HG03378 (cell line): Measurements from ENCODE around the gene METTL1.
A peak's percentile ranks its signal among the peaks of the same experiment; 100 is the strongest.
"Not testable (repeated sequence)": the region's sequence is repeated elsewhere in the genome, so short reads cannot be mapped to it uniquely, and the experiment has no call there.

ENCODE experiments used
- ATAC-seq: cut with Tn5 transposase; IDR thresholded peaks from one replicate; pipeline ENCODE4 v1.9.1; 2021; ENCODE audit warnings: mild to moderate bottlenecking, moderate library complexity; ENCODE audit not compliant: unreplicated experiment

The METTL1 gene

DNA sequence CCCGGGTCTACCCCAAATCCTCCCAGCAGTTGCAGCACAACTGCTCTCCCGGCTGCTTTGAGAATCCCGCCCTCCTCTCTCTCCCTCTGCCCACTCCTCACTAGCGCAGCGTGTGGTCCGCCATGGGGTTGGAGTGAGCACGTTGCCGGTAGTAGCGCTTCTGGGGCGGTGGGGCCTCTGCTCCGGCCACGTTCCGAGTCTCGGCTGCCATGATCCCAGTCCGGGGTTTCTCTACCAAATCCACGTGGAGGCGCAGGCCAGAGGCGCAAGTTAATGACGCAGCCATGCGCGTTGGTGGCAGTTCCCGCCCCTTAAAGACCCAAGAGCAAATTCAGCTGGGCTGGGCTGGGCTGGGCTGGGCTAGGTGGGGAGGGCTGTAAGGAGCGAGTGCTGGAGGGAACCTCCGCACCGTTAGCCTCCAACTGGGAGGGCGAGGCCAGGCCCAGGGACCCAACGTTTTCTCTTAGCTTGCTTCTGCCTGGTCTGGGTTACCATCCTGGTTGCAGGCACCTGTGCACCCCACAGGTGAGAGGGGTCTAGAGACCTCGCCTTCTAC lies at the start of gene METTL1:
TSS of gene METTL1 (minus strand) at position 233 of the 556 bp plus-strand sequence. CDS start at position 211, 22 bp downstream.
- peak; percentile 75 for ATAC-seq

DNA sequence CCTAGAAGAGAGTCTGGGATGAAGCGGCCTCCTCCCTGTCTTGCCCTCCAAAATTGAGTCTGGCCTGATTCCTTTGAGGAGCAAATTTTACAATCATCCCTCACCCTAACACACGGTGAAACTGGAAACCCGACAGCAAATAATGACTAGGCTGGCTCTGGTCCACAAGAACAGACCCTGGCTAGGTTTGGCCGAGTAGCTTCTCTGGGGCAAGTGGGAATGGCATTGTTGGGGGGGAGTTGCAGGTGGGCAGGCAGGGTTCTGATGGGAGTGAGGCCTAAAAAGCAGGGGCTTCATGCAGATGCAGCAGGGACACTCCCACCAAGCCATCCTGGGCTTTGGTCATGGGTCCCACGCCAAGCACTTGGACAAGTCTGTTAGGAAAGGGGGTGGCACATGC lies 49.1 kb upstream of the METTL1 start:
- not testable (repeated sequence) for ATAC-seq

DNA sequence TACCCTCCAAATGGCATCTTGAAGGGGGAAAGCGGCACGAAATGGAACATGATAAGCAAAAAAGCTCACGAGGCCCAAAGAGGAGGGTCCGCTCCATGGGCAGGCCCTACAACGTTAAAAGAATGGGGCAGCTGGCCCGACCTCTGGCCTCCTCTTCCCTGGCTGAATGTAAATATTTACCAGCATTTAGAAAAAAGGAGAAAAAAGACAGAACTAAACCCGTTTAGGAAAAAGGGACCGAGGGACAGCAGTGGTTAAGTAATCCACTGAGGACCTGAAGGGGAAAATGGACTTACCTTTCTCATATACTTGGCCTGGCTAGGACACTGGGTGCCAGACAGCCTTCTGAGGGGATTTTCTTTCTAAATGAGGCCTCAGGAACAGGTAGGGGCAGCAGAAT lies 48.2 kb upstream of the METTL1 start:
- not testable (repeated sequence) for ATAC-seq

DNA sequence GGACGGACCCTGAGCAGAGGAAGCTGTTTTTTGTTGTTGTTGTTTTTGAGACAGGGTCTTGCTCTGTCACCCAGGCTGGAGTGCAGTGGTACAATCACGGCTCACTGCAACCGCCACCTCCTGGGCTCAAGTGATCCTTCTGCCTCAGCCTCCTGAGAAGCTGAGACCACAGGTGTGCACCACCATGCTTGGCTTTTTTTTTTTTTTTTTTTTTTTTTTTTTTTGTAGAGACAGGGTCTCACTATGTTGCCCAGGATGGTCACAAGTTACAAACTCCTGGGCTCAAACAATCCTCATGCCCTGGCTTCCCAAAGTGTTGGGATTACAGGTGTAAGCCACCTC lies 46.1 kb upstream of the METTL1 start:
- ATAC-seq: not testable (repeated sequence)

DNA sequence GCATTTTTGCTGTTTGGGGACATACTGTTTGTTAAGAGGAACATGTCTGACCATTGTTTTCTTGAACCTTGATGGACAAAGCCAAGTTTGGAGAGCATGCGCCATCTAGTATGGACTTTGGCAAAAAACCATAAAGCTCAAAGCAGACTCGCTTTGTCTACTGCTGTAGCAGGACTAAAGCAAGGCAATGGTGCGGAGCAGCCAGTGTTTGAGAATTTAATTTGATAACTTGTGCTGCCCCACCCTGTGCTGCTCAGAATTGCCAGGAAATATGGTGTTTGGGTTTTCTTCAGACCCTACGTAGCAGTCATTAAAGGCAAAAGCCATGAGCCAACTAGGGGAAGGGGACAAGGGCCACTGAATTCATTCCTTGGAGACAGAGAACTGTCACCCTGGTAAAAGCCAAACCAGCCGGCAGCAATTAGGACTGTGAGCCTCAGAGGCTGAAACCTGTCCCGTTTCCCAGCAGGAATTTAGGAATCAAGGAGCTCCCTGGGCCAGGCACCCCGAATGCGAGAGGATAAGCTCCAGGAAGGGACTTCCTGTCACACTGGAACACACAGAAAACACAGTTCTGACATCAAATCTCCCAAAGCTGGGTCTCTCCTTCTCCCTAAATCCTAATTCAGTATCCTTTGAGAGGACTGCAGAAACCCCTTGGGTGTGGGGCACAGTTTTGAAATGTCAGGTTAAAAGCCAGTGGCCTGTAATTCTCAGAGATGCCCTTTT lies 45.5 kb upstream of the METTL1 start:
- ATAC-seq: no peak

DNA sequence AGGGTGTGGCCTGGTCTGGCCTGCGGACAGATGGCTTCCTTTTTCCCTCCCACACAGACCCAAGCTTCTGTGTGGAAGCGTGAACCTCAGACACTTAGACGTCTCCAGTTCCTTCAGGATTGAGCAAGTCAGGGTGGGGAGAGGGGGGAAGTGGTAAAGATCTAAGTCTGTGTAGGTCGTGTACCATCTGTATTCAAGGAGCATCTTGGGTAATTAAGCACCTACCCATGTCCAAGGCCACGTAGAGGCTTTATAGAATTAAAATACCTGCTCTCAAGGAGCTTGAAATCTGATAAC lies 44.9 kb upstream of the METTL1 start:
- ATAC-seq: no peak

DNA sequence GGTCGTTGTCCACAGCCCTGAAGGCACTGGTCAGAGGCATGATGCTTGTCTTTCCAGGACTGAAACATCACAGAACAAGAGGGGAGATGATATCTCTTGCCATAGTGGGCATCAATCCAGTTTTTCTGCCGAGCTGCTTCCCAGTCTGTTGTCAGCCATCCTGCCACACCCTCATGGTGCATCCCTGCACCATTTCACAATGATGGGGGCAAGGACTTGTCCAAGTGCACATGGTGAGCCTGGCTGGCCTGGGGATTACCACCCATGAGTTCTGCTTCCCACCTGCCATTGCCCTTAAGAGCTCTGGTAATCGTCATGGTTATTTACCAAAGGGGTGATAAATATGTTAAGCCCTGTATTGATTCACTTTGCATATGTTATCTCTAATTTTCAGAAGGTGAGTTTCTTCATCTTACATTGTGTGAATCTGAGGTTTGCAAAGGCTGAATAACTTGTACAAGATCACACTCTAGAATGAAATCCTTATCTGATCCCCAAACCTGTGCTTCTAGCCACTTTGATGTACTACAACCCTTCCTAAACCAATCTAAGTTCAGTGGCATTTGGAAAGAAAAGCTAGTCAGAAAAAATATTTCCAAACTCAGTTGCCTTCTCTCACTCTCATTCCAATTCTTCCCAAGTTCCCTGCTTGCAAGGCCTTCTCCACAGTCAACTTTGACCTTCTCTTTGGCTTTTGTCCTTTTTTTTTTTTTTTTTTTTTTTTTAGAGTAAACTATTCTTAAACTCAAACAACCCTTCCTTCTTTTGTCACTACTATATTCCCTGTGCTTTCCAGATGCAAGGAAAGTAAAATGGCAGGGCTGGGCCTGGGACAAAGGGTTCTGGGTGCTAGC lies 44.3 kb upstream of the METTL1 start:
- no peak for ATAC-seq

DNA sequence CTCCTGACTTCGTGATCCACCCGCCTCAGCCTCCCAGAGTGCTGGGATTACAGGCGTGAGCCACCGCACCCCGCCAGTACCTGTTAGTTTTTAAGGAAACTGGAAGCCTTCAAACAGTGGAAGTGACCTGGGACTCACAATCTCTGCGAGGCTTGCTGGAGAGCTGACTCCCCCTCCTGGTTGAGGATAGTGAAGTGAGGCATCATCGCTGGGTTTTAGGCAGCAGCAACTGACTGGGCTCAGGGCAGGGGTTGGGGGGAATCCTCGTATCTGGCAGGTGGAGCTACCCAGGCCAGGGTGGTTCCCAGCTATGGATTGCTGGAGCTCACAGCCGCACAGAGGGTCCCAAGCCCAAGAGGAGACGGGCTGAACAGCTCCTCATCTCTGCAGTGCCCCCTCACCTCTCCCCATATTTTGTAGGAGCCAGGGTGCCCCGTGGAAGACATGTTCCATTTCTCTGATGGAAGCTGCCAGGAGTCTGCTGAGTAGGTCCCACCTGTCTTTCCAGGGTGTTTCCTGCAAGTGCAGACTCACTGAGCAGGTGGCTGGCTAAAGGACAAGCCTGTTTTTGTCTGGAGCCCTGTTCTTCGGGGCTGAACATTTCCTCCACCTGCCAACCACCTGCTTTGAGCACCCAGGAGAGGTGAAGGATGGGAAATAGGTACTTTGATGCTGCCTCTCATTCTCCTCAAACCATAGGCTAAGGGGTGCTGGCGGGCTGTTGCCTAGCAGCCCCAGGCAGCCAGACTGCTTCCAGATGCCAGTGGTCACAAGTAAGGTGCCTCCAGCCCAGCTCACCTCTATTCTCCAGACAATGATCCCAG lies 43.5 kb upstream of the METTL1 start:
- no peak for ATAC-seq

DNA sequence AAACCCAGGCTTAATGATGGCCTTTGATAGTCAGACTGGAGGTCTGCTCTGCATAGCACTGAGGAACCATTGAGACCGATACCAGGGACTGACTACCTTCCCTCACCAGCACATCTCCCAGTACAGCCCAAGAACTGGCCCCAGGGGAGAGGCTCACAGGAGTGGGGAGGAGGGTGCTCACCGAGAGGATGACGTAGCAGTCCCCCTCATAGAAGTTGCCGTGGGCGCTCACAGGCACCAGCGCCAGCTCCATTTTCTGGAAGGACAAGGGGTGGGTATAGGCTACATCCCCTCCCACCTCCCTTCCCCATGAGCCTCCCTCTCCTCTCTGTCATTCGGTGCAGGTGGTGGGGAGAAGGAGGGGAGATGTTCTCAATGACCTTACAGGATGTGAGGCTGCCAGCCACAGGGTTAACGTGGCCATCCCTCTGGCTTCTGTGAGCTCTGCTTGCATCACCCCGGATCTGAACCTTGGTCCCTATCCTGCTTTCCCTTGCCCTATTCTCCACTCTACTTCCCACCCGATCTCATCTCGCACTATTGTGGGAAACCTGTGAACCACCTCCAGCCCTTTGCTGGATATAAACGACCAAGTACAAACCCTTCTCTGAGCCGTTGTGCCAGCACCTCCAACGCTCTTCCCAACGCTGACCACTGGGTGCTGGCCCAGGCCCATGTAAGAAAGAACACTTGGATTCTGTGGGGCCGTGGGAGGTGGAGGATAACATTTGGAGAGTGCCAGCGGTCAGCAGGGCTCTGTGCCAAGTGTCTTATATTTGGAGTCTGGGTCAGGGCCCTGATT lies 42.3 kb upstream of the METTL1 start:
- no peak for ATAC-seq

DNA sequence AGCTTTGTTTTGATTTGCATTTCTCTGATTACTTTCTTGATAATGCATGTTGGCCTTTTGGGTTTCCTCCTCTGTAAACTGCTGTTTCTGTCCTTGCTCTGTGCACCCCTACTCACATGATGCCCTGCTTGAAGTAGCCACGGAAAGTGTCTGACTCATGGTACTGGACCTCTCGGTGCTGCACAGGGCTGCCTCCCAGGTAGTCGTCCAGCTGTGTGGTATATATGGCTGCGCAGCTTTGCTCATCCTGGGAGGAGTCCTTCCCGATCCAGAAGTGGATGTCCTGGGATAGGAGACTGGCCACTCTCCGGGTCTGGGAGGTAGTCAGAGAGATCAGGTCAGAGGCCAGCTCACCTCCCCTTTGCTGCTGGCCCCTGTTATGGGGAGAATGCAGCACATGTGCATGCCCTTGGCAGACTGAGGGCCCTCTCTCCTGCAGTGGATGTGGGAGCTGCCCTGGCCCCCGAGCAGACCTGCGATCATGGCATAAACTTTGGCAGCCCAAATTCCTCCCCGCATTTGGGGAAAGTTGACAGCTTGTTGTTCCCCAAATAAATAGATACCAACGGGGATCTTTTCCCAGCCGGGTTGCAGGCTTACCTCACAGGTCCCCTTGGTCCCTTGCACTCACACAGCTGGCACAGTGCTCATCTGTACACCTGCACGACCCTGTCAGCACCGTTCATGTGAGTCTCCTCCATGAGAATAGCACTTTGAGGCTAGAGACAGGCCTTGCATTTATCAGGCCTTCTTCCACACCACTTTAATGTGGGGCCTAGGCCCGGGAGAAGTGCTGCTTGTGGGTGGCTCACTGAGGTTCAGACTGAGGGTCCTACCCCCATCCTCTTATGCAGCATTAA lies 41.4 kb upstream of the METTL1 start:
- ATAC-seq: no peak

DNA sequence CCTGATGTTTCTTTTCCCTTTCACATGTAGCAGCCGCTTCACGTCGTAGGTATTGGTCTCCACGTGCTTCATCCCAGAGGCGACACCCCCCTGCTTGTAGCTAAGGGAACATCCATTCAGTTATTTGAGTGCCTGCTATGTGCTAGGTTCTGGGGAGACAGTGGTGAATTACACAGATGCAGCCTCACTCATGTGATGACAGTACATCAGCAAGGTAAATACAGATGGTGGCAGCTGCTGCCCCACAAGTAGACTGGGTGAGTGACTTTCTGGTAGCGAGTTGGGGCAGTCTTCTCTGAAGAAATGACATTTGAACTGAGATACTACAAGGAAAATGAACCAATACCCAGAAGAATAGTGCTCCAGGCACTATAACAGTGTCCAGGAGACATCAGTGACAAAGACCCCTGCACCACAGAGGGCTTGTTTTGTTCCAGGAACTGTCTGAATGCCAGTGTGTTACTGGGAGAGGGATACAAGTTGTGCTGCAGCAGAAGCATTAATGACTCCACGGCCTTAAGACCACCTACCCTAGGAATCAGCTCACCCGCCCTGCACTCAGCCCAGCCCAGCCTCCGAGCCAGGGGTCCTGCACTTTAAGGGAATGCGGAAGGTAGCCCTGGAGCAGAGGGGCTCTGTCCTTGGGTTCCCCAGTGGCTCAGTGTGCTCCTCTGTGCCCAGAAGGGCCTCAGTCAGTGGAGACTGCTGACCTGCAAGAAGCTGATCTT lies 39.3 kb upstream of the METTL1 start:
- no peak for ATAC-seq

DNA sequence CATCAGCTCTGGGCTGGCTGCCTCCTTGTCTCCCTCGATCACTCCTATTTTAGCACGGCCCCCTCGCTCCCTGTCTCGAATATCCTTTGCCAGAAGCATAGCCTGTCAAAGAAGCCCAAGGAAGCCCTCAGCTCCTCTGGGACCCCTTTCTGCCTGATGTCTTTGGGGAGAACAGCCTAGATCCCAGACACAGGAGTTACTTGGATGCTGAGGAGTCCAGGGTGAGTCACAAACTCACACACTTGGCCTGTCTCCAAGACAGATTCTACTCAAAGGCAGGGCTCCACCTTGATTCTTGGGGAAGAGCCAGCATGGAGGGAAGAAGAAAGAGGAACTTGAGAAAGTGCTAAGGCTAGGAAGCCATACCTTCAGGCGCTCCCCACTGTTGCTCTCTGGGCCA lies 38.5 kb upstream of the METTL1 start:
- no peak for ATAC-seq

DNA sequence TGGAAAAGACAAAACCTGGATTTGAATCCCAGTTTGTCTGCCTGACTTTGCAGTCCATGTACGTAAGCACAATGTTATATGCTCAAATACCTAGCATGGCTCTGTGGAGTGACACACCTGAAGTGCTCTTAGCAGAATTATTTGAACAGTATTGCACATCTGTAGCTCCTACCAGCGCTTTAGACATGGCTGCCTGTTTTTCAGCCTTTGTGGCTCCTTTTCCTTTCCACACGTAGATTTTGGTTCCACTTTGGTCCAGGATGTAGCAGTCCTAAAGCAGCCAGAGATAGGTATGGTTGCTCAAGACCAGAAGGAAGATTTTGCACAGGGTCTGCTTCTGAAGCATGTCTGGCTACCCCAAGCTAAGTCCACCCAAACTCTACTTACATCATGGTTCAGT lies 37.5 kb upstream of the METTL1 start:
- no peak for ATAC-seq

DNA sequence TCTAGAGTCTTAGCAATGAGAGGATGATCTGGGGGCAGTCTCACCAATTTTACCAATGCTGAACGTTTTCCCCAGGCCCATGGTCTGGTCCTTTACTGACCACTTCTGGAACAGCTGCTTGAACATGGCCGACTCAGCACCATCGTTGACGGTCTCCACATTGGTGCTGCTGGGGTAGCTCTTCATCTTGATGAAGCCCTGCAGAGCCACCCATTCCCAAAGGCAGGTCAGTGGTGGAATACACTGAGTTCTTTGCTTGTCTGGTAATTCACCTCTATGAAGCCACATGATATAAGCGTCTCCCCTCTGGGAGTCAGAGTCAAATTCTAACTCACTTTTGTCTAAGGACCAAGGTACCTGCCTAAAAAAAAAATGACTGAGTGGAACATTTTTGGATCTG lies 36.4 kb upstream of the METTL1 start:
- no peak for ATAC-seq

DNA sequence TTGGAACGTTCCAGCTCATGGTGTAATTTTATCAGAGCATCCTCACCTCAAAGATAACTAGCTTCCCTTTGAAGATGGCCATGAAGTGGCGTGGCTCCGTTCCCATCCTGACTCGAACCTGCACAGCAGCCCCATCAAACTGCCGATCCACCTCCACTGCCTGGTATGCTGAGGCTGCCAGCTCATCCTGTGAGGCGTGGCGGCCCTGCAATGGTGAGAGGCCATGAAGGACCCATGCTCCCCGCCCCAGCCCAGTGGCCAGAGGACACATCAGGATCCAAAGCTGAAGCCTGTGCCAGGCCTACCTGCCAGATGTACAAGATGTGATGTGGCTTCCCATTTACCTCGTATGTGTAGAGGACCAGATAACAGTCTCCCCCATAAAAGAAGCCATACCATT lies 35.4 kb upstream of the METTL1 start:
- ATAC-seq: no peak

DNA sequence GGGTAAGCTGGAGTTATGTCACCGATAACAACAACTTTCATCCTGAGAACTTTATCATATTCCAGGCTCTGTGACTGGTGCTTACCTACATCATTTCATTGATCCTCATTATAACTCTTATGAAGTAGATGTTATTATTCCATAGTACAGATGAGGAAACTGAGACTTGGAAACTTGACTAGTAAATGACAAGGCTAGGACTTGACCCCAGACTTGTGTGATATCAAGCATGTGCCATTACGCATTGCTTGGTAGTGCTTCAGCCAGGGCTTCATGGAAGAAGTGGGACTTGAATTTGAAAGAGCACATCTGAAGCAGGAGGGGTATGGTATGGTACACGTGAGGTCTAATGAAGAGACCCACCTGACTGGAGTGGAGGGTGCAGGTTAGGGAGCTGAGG lies 34.8 kb upstream of the METTL1 start:
- ATAC-seq: no peak

DNA sequence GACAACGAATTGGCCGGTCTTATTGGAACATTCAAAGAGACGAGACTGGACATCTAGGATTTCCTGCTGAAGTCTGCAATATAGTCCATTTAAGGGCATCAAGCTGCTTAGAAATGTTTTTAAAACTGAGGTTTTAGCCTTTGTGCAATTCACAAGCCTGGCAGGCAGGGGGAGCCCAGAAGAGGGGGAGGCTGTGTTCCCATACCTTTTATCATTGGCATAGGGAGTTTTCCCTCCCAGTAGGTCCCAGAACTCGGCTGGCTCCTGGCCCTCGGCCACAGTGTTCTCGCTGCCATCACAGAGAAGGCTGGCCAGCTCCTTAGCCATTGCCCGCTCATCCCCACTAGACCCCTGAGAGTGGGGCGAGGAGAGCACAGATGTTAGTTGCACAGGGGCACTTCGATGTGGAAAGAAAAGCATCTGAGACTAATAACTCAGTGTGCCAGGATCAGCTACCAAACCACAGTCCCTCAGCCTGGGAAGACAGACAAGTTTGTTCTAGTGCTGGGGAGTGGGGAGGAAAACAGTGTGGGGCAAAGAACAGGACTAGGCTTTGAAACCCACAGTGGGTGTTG lies 31.5 kb upstream of the METTL1 start:
- no peak for ATAC-seq

DNA sequence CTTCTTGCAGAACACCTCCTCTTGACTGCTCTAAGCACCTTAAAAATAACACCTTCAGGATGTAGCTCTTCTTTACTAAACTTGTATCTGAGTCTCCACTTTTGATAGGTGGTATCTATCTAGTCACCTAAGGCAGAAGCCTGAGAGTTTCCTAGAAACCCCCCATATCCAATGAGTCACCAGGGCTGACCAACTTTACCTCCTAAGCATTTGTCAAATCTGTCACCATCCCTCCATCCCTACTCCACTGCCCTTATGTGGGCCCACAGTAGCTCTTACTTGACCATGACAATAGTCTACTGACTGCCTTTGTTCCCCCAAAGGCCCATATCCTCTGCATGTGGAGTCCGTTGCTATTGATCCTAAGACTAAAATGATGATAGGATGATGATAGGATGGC lies 30.7 kb upstream of the METTL1 start:
- no peak for ATAC-seq

DNA sequence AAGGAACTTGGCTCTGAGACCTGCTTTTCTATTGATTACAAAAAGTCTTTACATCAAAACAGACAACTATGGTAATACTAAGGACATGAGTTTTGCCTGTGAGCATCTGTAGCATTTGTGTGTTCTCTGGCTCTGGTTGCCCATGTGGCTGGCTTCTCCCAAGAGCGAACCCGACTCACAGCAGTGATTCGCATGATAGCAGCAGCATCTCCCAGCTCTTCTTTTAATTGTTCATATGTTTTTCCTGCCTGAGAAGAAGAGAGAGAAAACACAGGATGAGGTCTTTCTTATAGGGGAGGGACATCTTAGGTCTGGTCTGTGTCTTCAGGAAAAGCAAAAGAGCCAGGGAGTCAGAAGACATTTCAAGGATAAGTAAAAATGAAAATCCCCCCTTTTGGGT lies 29.1 kb upstream of the METTL1 start:
- ATAC-seq: no peak
